ENCODE data around the gene TMEM52B. TPM values are rescaled to one million over a fixed set of nuclear protein-coding genes. Genes with fewer than 3 reads are reported as not detected.

Gene TMEM52B
- total RNA-seq, 1 donor from 2014 or later = 0.48 TPM

Other genes starting within 250 kb of the TMEM52B start
- not detected for gene CLEC2A, start 246.7 kb upstream of the TMEM52B start, total RNA-seq (ENCODE audit: insufficient read depth, low replicate concordance)
- 18.1 TPM for gene CLEC12A, start 207.6 kb upstream of the TMEM52B start, total RNA-seq (ENCODE audit: insufficient read depth, low replicate concordance)
- 9.4 TPM for gene CLEC1B, start 179.9 kb upstream of the TMEM52B start, total RNA-seq (ENCODE audit: insufficient read depth, low replicate concordance)
- 7.9 TPM for gene CLEC12B, start 168.4 kb upstream of the TMEM52B start, total RNA-seq (ENCODE audit: insufficient read depth, low replicate concordance)
- 36.4 TPM for gene CLEC9A, start 148.3 kb upstream of the TMEM52B start, total RNA-seq (ENCODE audit: insufficient read depth, low replicate concordance)
- gene CLEC1A, start 80.0 kb upstream of the TMEM52B start, total RNA-seq (ENCODE audit: insufficient read depth, low replicate concordance) = 3.1 TPM
- 26.0 TPM for gene CLEC7A, start 48.8 kb upstream of the TMEM52B start, total RNA-seq (ENCODE audit: insufficient read depth, low replicate concordance)
- 14.9 TPM for gene OLR1, start 6.9 kb upstream of the TMEM52B start, total RNA-seq (ENCODE audit: insufficient read depth, low replicate concordance)
- 69.1 TPM for gene GABARAPL1, start 33.8 kb downstream of the TMEM52B start, total RNA-seq (ENCODE audit: insufficient read depth, low replicate concordance)
- 5.1 TPM for gene KLRD1, start 128.8 kb downstream of the TMEM52B start, total RNA-seq (ENCODE audit: insufficient read depth, low replicate concordance)
- gene KLRK1, start 211.0 kb downstream of the TMEM52B start, total RNA-seq (ENCODE audit: insufficient read depth, low replicate concordance) = 1.2 TPM
- gene KLRC4, start 230.7 kb downstream of the TMEM52B start, total RNA-seq (ENCODE audit: insufficient read depth, low replicate concordance) = 12.8 TPM
- not detected for gene KLRC3, start 241.6 kb downstream of the TMEM52B start, total RNA-seq (ENCODE audit: insufficient read depth, low replicate concordance)